Motor neuron (in vitro differentiated cells): ENCODE measurements around the gene SLIT1. TPM values are rescaled to one million over a fixed set of nuclear protein-coding genes. Genes with fewer than 3 reads are reported as not detected.

Experiments
- ATAC-seq, 8 experiments: fragments of 200-7000 bp; cut with Tn5 transposase; replicated peaks in 6 of 8; 2 replicates each; pipeline ENCODE4 v1.8.0; 2021; ENCODE audit warnings: mild to moderate bottlenecking in 8 of 8, moderate library complexity in 8 of 8
- H3K27ac ChIP-seq, 2 donors: fragments of 250-450 bp; sonication (Bioruptor Pico); 2 replicates each; pipeline ENCODE4 v1.9.0; 2021; ENCODE audit warnings: antibody characterized with exemption in 2 of 2, mild to moderate bottlenecking in 2 of 2, moderate library complexity in 1 of 2
- H3K4me1 ChIP-seq, 2 donors: fragments of 250-450 bp; sonication (Bioruptor Pico); replicated peaks in 1 of 2; 2 replicates each; pipeline ENCODE4 v1.6.1; 2021; ENCODE audit warnings: antibody characterized with exemption in 2 of 2, mild to moderate bottlenecking in 2 of 2, moderate library complexity in 1 of 2
- H3K4me3 ChIP-seq, 5 donors: fragments of 250-450 bp; sonication (Bioruptor Pico); 2 replicates each; pipeline ENCODE4 v1.9.0; 2021; ENCODE audit warnings: antibody characterized with exemption in 5 of 5, mild to moderate bottlenecking in 5 of 5, moderate library complexity in 4 of 5
- WGBS, 10 experiments: fragments of 450-650 bp; shearing (Covaris generic); methylation state at CpG; one replicate each; pipeline ENCODE4 v1.0.0; 2022; 5-methylcytosine and 5-hydroxymethylcytosine counted together
- in situ Hi-C, 9 experiments: fragments of 400-800 bp; cut with MboI; loops; one replicate each; pipeline ENCODE4 v1.15.0; 2021; ENCODE audit warnings: low sequenced_read_pairs in 9 of 9, low pct_unique_long_range_greater_than_20kb in 2 of 9; ENCODE audit not compliant: unreplicated experiment in 9 of 9
- total RNA-seq, 8 experiments: library from RNA; unstranded; fragments of 300-600 nt; gene quantifications; 2 replicates each; pipeline versions ENCODE4 v1.2.3 to v1.2.4, GENCODE V29; 2022

SLIT1 gene
- total RNA-seq, 8 experiments from 2014 or later, result 0.20 to 137 (median 54.2) TPM

GRCh38 chr10:96982149-96982930 is 203.4 kb downstream of the SLIT1 start:
- 92 to 100% (median 97%) methylated on average over 3 to 11 of the region's 12 CpGs; no CpG with 5 or more reads in 1 of the 10 experiments for WGBS, 10 experiments

GRCh38 chr10:96978621-96979154 is 207.1 kb downstream of the SLIT1 start:
- no peak overlapping the region for H3K27ac ChIP-seq
- 67 to 100% (median 100%) methylated on average over 1 to 3 of the region's 3 CpGs; no CpG with 5 or more reads in 1 of the 10 experiments for WGBS, 10 experiments
- ATAC-seq, result no peak
- H3K4me1 ChIP-seq, result no peaks in the 10 kb centered on the region
- H3K4me3 ChIP-seq, result no peak overlapping the region
- in situ Hi-C loops, result no loop called here

More at GRCh38 chr10:96982149-96982930, 203.4 kb downstream of the SLIT1 start:
- no peak overlapping the region for H3K27ac ChIP-seq
- ATAC-seq, result no peak
- in situ Hi-C loops, result no loop called here
- peaks cover 0 to 18% of the 10 kb centered on the region in 2 donors for H3K4me1 ChIP-seq
- H3K4me3 ChIP-seq, result no peak overlapping the region

- Histone ChIP-seq H3K27ac (no peak overlapping the region), H3K4me1 (no peaks in the 10 kb centered on the region), H3K4me3 (no peak overlapping the region)
- no peak for ATAC-seq
- 83 to 100% (median 100%) methylated on average over 1 to 2 of the region's 2 CpGs; no CpG with 5 or more reads in 2 of the 10 experiments for WGBS, 10 experiments
- in situ Hi-C loops, result no loop called here
Measured at GRCh38 chr10:96975136-96975535, 210.6 kb downstream of the SLIT1 start.

GRCh38 chr10:96973809-96974747 is 211.7 kb downstream of the SLIT1 start:
- no peak for ATAC-seq
- Histone ChIP-seq H3K4me1 (no peaks in the 10 kb centered on the region), H3K4me3 (no peak overlapping the region), H3K27ac (no peak overlapping the region)
- in situ Hi-C loops, result no loop called here
- WGBS, 10 experiments, result 58 to 100% (median 94%) methylated on average over 1 to 5 of the region's 5 CpGs; no CpG with 5 or more reads in 1 of the 10 experiments

GRCh38 chr10:96972264-96972663 is 213.5 kb downstream of the SLIT1 start:
- Histone ChIP-seq H3K4me1 (no peaks in the 10 kb centered on the region), H3K27ac (no peak overlapping the region), H3K4me3 (no peak overlapping the region)
- ATAC-seq, result no peak
- 50 to 100% (median 80%) methylated on average over 1 of the region's 1 CpG; no CpG with 5 or more reads in 3 of the 10 experiments for WGBS, 10 experiments
- in situ Hi-C loops, result no loop called here

GRCh38 chr10:96971324-96971723 is 214.4 kb downstream of the SLIT1 start:
- H3K4me3 ChIP-seq, result no peak overlapping the region
- no peaks in the 10 kb centered on the region for H3K4me1 ChIP-seq
- no peak overlapping the region for H3K27ac ChIP-seq
- in situ Hi-C loops, result no loop called here
- peak in 1 of 8 experiments; percentile 60 for ATAC-seq
- WGBS, 10 experiments, result 86 to 100% (median 94%) methylated on average over 1 to 2 of the region's 2 CpGs; no CpG with 5 or more reads in 1 of the 10 experiments

GRCh38 chr10:96968682-96969423 is 216.9 kb downstream of the SLIT1 start:
- ATAC-seq, result no peak
- Histone ChIP-seq H3K27ac (no peak overlapping the region), H3K4me3 (no peak overlapping the region), H3K4me1 (no peaks in the 10 kb centered on the region)
- in situ Hi-C loops, result no loop called here
- WGBS, 10 experiments, result 40 to 100% (median 95%) methylated on average over 1 to 5 of the region's 5 CpGs; no CpG with 5 or more reads in 1 of the 10 experiments

GRCh38 chr10:96967847-96968246 is 217.9 kb downstream of the SLIT1 start:
- ATAC-seq, result no peak
- H3K4me3 ChIP-seq, result no peak overlapping the region
- in situ Hi-C loops, result no loop called here

GRCh38 chr10:96964131-96964530 is 221.6 kb downstream of the SLIT1 start:
- 71 to 100% (median 100%) methylated on average over 1 to 2 of the region's 2 CpGs; no CpG with 5 or more reads in 2 of the 10 experiments for WGBS, 10 experiments
- Histone ChIP-seq H3K4me3 (no peak overlapping the region), H3K4me1 (no peaks in the 10 kb centered on the region), H3K27ac (no peak overlapping the region)
- no peak for ATAC-seq
- in situ Hi-C loops, result no loop called here

More at GRCh38 chr10:96967847-96968246, 217.9 kb downstream of the SLIT1 start:
- H3K4me1 ChIP-seq, result no peaks in the 10 kb centered on the region
- H3K27ac ChIP-seq, result no peak overlapping the region

- WGBS, 10 experiments, result 13 to 100% (median 74%) methylated on average over 1 to 2 of the region's 2 CpGs; no CpG with 5 or more reads in 2 of the 10 experiments
- in situ Hi-C loops, result no loop called here
- Histone ChIP-seq H3K4me1 (peaks cover 0 to 3% of the 10 kb centered on the region in 2 donors), H3K4me3 (no peak overlapping the region), H3K27ac (no peak overlapping the region)
- ATAC-seq, result peak in 2 of 8 experiments; percentile 95 to 96
Measured at GRCh38 chr10:96960872-96961271, 224.9 kb downstream of the SLIT1 start.

- WGBS, 10 experiments, result 33 to 100% (median 100%) methylated on average over 1 of the region's 1 CpG; no CpG with 5 or more reads in 1 of the 10 experiments
- H3K4me1 ChIP-seq, result peaks cover 0 to 4% of the 10 kb centered on the region in 2 donors
- no peak overlapping the region for H3K27ac ChIP-seq
- in situ Hi-C loops, result no loop called here
- no peak for ATAC-seq
- H3K4me3 ChIP-seq, result no peak overlapping the region
Measured at GRCh38 chr10:96959733-96960132, 226.0 kb downstream of the SLIT1 start.

GRCh38 chr10:96958071-96958470 is 227.7 kb downstream of the SLIT1 start:
- in situ Hi-C loops, result no loop called here
- Histone ChIP-seq H3K27ac (no peak overlapping the region), H3K4me1 (peaks cover 0 to 4% of the 10 kb centered on the region in 2 donors), H3K4me3 (no peak overlapping the region)
- no peak for ATAC-seq
- WGBS, 10 experiments, result 60 to 100% (median 95%) methylated on average over 1 to 2 of the region's 2 CpGs; no CpG with 5 or more reads in 2 of the 10 experiments
